Sigmoid colon (tissue), 4 donors: ENCODE measurements around the gene DAPK1.

Experiments
- EP300 ChIP-seq, 4 donors: sonication (generic); formaldehyde crosslinking; IDR thresholded peaks; one replicate each; pipeline ENCODE4 v1.6.1; 2017; ENCODE audit warnings: antibody characterized with exemption in 4 of 4
- POLR2A ChIP-seq, 2 donors: fragments of 450-650 bp; IDR thresholded peaks; one replicate each; pipeline ENCODE4 v1.6.1; 2016; ENCODE audit warnings: antibody characterized with exemption in 2 of 2, mild to moderate bottlenecking in 2 of 2, moderate library complexity in 2 of 2
- POLR2AphosphoS5 ChIP-seq, 4 donors: sonication (generic); formaldehyde crosslinking; IDR thresholded peaks; one replicate each; pipeline ENCODE4 v1.6.1; 2017; ENCODE audit warnings: antibody characterized with exemption in 4 of 4
- TF ChIP-seq, protein P1 (sequence below), 4 experiments: fragments of 450-650 bp in 3 of 4; fragments of 200-600 bp in 1 of 4; IDR thresholded peaks; one replicate each; pipeline ENCODE4 v1.5.1; 2016 to 2019; ENCODE audit warnings: antibody characterized with exemption in 4 of 4, mild to moderate bottlenecking in 3 of 4, moderate library complexity in 2 of 4

DNA sequence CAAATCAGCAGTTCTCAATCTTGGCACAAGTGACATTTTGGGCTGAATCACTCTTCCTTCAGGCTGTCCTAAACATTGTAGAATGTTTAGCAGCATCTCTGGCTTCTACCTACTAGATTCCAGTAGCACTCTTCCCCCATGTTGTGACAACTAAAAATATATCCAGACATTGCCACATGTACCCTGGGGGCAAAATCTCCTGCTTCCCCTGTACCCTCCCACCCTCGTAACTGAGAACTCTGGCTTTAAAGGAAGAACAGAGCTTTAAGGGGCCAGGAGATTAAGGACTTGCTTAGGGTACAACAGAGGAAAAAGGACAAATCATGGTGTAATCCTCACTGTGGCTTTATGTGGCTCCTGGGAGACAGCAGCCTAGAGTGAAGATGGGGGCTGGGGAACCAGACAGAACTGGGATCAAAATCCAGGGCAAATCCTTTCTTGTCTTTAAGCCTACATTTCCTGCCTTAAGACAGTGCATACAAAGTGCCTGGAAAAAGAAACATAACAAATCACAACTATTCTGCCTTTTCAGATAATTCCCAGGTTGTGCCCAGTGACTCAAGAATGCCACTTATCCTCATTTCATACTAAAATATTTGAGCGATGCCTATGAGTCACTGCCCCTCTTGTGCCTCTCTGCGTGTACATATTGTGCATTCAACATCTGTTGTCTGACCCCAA is 109.3 kb downstream of the DAPK1 start:
- no peak for TF ChIP-seq POLR2A (IDR thresholded peaks at IDR 0.05)
- TF ChIP-seq, protein P1, sequence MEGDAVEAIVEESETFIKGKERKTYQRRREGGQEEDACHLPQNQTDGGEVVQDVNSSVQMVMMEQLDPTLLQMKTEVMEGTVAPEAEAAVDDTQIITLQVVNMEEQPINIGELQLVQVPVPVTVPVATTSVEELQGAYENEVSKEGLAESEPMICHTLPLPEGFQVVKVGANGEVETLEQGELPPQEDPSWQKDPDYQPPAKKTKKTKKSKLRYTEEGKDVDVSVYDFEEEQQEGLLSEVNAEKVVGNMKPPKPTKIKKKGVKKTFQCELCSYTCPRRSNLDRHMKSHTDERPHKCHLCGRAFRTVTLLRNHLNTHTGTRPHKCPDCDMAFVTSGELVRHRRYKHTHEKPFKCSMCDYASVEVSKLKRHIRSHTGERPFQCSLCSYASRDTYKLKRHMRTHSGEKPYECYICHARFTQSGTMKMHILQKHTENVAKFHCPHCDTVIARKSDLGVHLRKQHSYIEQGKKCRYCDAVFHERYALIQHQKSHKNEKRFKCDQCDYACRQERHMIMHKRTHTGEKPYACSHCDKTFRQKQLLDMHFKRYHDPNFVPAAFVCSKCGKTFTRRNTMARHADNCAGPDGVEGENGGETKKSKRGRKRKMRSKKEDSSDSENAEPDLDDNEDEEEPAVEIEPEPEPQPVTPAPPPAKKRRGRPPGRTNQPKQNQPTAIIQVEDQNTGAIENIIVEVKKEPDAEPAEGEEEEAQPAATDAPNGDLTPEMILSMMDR (IDR thresholded peaks at IDR 0.05) = no peak
- TF ChIP-seq POLR2AphosphoS5 (IDR thresholded peaks at IDR 0.05) = no peak
- no peak for TF ChIP-seq EP300 (IDR thresholded peaks at IDR 0.05)
